ENCODE data around the gene CSNK1D.

CSNK1D gene

GRCh38 chr17:82240506-82241182, 32.9 kb downstream of the CSNK1D start:
- DNase-seq (ENCODE audit: low read depth in 2 of 2), result no peak

DNA sequence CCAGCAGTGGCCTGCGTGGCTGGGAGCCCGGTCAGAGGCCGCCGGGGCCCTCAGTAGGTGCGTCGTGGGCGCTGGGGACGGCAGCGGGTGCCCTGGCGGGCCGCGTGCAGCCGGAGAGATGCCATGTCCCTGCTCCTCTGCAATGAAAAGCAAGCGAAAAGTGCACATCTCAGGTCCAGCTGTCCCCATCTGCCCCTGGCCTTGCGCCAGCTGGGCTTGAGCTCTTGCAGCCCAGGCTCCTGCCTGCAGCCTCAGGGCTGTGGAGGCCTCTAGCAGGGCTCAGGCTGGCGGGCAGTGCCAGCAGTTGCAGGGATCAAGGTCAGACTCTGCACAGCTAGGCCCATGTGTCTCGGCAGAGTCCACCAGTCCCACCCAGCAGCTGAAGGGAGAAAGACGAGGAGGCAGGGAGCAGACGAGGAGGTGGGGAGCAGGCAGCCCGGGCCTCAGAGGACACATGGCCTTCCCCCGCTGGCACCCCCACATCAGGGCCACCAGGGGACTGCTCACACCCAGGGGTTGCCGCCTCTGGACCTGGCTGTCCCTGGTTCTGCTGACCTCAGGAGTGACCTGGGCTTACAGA, 33.5 kb downstream of the CSNK1D start:
- no peak for DNase-seq (ENCODE audit: low read depth in 2 of 2)

GRCh38 chr17:82239401-82239925, 34.0 kb downstream of the CSNK1D start:
- DNase-seq (ENCODE audit: low read depth in 2 of 2), result no peak

GRCh38 chr17:82238472-82239201, 34.9 kb downstream of the CSNK1D start:
- DNase-seq (ENCODE audit: low read depth in 2 of 2), result peak in 1 of 2 donors; percentile 57

- no peak for DNase-seq (ENCODE audit: low read depth in 2 of 2)
Measured at GRCh38 chr17:82237746-82238471, 35.6 kb downstream of the CSNK1D start.

DNA sequence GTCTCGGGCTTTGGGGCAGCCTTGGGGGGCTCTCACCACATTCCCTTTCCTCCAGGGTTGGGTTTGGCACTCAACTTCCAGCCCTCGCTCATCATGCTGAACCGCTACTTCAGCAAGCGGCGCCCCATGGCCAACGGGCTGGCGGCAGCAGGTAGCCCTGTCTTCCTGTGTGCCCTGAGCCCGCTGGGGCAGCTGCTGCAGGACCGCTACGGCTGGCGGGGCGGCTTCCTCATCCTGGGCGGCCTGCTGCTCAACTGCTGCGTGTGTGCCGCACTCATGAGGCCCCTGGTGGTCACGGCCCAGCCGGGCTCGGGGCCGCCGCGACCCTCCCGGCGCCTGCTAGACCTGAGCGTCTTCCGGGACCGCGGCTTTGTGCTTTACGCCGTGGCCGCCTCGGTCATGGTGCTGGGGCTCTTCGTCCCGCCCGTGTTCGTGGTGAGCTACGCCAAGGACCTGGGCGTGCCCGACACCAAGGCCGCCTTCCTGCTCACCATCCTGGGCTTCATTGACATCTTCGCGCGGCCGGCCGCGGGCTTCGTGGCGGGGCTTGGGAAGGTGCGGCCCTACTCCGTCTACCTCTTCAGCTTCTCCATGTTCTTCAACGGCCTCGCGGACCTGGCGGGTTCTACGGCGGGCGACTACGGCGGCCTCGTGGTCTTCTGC, 36.3 kb downstream of the CSNK1D start:
- no peak for DNase-seq (ENCODE audit: low read depth in 2 of 2)

DNA sequence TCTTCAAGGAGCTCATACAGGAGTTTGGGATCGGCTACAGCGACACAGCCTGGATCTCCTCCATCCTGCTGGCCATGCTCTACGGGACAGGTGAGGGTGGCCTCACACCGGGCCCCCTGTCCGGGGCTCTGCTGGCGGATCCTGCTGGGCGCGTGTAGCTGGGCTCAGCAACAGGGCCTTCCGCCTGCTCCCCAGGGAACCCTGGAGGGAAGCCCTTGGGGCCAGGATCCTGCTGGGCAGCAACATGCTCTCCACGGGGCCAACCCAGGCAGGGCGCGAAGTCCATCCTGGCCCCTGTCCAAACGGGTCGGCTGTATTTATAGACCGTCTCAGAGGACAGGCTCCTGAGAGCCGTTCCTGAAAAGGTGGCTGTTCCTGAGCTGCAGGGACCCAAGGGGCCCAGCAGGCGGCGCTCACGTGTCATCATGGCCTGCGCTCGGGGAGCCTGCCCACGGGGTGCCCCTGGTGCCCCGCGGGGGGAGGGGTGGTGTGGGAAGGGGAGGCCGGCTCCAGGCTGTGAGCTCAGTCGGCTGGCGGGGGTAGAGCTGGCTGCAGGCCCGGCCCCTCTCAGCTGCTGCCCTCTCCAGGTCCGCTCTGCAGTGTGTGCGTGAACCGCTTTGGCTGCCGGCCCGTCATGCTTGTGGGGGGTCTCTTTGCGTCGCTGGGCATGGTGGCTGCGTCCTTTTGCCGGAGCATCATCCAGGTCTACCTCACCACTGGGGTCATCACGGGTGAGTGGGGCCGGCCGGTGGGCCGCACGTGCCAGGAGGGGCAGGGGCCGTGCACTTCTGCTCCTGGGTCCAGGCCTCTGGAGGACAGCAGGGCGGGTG, 37.1 kb downstream of the CSNK1D start:
- DNase-seq (ENCODE audit: low read depth in 2 of 2), result peak in 1 of 2 donors; percentile 55

DNA sequence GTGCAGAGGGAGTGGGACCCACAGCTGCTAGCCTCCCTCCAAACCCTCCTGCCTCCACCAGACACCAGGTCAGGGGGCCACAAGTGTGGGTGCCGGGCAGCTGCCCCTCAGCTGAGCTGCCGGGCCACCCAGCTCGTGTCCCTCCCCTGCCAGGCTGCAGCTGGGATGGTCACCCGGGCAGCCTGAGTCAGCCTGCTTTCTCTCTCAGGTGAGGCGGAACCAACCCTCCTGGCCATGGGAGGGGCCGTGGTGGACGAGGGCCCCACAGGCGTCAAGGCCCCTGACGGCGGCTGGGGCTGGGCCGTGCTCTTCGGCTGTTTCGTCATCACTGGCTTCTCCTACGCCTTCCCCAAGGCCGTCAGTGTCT, 37.7 kb downstream of the CSNK1D start:
- no peak for DNase-seq (ENCODE audit: low read depth in 2 of 2)

DNA sequence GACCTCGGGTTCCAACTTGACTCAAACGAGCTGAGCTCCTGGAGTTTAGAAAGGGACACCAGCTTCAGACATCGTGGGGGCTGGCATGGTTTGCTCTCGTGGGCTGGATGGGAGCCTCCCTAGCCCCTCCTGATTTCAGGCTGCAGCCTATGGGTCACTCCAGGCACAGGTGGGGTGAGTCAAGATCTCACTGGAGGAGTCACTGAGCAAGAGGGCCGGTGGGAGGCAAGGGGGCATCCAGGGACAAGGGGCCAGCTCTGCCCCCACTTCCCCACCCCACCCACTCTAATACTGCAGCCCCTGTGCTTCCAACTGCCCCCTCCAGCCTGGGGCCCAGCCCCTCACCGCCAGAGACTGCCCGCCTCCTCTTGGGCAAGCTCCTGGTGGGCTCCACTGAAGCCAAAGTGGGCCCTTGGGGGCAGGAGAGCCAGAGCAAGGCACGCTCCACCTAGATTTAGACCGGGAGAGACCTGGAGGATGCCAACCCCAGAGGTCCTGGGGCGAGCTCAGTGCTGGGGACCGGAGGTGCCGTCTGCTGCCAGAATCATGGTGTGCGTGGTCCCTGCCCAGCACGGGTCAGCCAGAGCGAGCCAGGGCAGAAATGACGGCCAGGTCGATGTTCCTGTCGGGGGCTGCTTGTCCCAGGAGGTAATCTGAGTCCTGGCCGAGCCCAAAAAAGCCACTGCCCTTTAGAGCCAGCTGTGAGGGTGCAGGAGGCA, 38.3 kb downstream of the CSNK1D start:
- no peak for DNase-seq (ENCODE audit: low read depth in 2 of 2)

- DNase-seq (ENCODE audit: low read depth in 2 of 2), result no peak
Measured at GRCh38 chr17:82234211-82235055, 39.1 kb downstream of the CSNK1D start.

DNA sequence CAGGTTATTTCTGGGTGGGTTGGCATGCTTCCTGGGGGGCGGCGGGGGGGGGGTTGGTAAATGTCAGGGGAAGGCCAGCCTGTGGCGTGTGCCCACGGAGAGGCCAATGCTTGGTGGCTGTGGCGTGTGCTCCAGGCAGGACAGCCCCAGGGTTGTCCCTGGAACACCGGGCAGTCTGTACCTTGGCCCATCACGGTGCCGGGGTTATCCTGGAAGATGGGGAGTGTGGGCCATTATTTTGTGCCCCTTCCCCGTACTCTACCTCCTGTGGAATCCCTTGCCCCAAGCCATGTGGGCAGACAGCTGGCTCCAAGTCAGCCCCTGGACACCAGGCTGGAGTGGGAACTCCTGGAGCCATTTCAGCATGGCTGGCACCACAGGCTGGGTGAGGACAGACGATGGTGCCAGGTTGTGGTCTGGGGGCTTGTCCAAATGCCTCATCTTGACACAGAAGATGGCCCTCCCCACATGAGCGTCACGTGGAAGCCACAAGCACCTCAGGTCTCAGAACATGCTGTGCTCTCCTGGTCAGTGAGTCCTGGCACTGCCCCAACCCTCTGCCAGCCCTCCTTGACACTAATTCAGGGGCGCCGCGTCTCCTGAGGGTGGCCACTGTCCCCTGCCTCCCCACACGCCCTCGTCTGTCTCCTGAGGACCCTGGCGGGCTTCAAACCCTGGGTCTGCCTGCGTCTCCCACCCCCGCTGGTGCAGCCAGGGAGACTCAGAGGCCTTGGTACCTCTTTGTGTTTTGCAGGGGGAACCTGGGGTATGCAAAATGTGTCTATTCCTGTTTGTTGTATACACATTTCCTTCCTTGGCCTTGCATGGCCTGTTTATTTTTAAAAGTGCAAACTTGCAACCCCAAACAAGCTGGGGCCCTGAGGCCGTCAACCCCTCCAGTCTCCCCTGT, 40.4 kb downstream of the CSNK1D start:
- no peak for DNase-seq (ENCODE audit: low read depth in 2 of 2)

- no peak for DNase-seq (ENCODE audit: low read depth in 2 of 2)
Measured at GRCh38 chr17:82232322-82232820, 41.1 kb downstream of the CSNK1D start.

DNA sequence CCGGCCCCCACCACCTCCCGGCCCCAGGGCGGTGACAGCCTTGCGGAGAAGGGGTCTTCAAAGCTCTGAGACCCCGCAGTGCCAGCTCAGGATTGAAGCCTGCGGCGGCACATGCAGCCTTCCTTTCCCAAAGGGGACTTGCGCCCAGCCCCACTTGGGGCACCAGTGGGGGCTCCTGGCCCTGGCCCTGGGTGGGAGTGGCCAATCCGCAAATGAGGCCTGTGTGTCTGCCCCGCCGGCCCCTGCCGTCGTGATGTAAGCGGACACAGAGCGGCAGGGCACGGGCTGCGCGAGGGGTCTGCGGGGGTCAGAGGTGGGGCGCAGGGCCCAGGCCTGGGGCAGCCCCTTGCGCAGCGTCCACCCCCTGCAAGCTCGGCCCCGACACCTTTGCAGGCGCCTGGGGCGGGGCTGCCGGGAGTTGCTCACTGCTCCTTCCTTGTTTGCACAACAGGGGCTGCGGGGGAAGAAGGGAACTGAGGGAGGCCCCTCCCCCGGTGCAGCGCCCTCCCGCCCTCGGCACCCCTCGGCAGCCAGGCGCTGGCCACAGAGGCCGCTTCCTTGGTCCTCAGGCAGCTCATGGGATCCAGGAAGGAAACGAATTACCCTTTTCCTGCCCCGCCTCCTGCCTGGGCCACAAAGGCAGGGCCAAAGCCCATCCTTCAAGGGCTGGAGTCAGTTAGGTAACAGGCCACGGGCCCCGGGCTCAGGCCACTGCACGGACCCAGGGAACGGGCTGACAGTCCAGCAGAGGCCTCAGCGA, 41.8 kb downstream of the CSNK1D start:
- no peak for DNase-seq (ENCODE audit: low read depth in 2 of 2)

DNA sequence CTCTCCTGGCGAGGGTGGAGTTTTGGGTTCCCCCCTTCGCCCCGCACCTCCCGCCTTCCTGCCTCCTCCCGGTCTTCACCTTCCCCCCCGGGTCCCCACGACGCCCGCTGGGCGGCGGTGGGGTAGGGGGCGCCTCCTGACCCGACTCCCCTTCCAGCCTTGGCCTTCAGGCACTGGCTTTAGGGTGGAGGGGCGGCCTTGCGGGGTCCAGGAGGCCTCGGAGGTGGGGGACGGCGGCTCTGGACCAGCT, 42.3 kb downstream of the CSNK1D start:
- no peak for DNase-seq (ENCODE audit: low read depth in 2 of 2)

GRCh38 chr17:82230609-82231311, 42.7 kb downstream of the CSNK1D start:
- peak; percentile 57 to 61 for DNase-seq (ENCODE audit: low read depth in 2 of 2)

- DNase-seq (ENCODE audit: low read depth in 2 of 2), result no peak
Measured at GRCh38 chr17:82229698-82230608, 43.5 kb downstream of the CSNK1D start.
